Embryonic facial prominence (tissue), 1 donor: ENCODE data around the gene TMEM134.

Experiments used
- DNase-seq: peaks from one replicate; pipeline ENCODE4 v3.0.0-alpha.2; 2016; ENCODE audit errors: extremely low spot score

TMEM134 gene

DNA sequence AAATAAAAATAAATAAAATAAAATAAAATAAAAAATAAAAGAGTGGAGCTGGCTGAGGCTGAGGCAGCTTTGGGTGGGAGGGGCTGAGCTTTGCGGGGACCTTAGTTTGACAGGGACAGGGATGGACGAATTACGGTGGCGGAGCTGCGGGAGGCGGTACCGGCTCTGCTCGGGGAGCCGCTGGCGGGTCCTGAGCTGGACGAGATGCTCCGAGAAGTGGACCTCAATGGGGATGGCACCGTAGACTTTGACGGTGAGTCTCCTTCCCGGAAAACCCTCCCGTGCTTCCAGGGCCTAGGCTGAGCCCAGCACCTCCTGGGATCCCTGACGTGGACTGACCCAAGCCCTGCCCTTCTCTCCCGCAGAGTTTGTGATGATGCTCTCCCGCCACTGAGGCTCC lies 10.8 kb downstream of the TMEM134 start:
- DNase-seq: no peak

DNA sequence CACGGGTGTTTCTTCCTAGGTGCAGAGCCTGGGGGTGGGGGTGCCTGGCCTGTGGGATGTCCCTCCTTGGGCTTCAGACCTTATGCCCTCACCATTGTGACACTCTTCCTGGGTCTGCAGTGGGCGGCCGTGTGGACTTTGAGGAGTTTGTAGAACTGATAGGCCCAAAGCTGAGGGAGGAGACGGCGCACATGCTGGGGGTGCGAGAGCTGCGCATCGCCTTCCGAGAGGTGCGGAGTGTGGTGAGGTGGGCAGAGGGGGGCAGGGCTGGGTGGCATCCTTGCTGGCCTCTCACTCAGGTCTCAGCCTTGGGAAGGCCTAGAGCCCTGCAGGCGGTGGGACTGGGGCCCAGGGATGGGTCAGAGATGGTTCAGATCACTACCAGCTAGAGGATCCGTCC lies 11.6 kb downstream of the TMEM134 start:
- no peak for DNase-seq

DNA sequence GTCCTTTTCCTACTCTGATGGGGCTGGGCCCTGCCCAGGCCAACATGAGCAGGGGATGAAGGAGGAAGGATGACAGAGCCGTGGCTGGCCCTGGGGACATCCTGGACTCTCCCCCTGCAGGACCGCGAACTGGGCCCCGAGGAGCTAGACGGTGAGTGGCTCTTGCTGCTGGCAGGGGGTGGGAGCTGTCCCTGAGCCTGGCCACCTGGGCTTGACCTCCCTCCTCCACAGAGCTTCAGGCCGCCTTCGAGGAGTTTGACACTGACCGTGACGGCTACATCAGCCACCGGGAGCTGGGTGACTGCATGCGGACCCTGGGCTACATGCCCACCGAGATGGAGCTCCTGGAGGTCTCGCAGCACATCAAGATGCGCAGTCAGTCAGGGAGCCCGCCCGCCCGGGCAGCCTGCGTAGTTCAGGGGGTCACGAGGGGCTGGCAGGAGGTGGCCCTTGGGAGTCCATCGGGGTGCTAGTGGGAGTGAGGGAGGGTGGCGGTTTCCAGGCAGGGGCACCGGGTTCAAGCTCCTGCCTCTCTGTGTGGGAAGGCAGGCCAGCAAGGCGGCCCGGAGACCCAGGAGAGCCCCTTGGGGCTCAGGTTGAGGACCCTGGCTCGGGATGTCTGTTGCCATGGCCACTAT lies 12.9 kb downstream of the TMEM134 start:
- no peak for DNase-seq

DNA sequence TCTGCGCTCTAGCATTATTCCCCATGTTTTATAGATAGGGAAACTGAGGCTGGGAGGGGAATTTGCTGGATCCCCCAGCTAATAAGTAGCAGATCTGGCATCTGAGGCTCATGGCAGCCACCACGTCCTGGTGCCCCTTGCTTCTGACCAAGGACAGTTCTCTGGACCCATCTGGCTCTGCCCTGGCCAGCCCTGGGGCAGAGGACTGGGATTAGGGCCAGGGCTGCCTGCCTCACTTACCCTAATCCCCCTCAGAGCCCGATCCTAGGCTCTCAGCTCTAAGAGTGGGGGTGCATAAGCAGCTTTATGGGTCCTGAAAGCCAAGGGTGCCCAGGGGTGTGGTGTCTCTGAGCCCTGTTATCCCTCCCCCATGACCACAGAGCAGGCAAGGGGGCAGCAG lies 14.0 kb downstream of the TMEM134 start, which contains the start of gene CABP4:
Gene CABP4 (plus strand): TSS at position 301 of the 400 bp plus-strand sequence. CDS start 70 bp downstream, at position 371.
- DNase-seq: no peak

DNA sequence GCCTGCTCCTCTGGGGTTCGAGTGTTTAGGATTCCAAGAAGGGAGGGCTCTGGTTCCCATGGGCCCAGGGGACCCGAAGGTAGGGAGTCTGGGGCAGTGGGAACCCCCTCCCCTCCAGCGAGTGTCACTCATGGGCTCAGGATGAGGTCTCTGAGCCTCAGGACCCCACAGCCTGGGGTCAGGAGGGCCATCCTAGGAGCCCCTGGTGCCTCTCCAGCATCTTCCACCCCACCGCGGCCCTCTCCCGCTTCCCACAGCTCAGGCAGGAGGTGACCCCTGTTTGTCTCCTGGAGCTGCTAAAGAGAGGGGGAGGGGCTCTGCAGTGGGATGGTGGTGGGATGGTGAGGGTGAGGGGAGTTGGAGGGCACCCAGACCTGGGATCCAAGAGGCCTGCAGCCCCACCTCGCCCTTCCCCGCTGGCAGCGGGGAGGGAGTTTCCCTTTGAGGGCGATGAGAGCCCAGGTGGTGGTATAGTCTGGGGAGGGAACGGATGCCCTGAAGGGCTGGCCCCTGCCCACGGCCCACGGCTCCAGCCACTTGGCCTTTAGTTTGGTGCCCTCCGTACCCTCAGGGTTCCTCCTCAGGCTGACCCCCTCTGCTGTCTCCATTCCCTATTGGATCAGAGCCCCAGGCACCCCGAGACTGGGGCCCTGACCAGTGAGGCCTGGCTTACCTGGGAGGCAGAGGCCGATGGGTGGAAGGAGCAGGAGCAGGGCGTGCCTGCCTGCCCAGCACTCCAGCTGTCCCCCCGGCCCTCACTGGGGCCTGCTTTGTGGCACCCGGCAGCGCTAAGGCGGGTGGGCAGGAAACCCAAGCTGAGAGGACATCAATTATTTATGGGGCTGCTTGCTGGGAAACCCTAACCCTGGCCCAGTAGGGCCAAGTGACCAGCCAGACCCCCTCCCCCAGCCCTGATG lies 15.0 kb downstream of the TMEM134 start:
- DNase-seq: no peak

DNA sequence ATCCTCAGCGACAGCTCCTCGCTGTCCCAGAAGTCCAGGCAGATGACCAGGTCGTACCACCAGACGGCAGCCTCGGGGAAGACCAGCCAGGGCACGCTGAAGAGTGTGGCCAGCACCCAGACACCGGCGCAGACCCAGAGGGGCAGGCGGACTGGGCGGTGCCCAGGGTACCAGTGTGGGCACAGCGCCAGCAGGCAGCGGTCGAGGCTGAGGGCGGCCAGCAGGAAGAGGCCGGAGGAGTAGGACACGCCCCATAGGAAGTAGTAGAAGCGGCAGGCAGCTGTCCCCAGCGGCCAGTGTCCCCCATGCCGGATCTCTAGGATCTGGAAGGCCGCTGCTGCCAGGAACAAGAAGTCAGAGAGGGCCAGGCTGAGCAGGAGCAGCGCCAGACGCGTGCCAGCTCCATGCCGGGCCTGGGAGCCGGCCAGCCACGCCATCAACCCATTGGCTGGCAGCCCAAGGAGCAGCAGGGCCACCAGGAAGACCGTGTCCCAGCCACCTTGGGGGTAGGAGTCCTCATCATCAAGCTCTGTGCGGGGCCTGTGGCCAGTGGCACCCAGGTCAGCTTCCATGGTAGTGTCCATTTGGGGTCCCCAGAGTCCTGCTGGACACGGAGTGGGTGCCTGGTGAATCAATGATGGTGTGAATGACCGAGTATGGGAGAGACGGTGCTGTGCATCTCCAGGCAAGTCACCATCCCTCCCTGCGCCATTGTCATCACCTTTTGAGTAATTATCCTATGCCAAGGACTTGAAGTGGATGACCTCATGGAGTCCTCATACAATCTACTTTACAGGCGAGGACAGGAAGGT lies 16.7 kb downstream of the TMEM134 start, which contains the start of gene GPR152:
Gene GPR152 (minus strand): TSS at position 589 of the 812 bp plus-strand sequence. CDS start 5 bp downstream, at position 584.
- DNase-seq: no peak

DNA sequence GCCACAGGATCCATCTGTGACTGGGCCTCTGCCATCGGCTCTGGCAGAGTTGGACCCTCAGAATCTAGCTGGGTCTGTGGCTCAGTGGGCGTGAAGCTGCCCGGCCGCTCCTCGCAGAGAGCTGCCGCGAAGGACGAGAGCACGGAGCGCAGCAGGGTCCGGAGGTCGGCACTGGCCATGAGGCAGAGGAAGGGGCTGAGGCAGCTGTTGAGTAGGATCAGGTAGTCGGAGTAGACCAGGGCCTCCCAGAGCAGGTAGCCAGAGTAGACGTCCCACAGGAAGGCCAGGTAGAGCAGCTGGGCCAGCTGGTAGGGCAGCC lies 17.4 kb downstream of the TMEM134 start:
- no peak for DNase-seq

DNA sequence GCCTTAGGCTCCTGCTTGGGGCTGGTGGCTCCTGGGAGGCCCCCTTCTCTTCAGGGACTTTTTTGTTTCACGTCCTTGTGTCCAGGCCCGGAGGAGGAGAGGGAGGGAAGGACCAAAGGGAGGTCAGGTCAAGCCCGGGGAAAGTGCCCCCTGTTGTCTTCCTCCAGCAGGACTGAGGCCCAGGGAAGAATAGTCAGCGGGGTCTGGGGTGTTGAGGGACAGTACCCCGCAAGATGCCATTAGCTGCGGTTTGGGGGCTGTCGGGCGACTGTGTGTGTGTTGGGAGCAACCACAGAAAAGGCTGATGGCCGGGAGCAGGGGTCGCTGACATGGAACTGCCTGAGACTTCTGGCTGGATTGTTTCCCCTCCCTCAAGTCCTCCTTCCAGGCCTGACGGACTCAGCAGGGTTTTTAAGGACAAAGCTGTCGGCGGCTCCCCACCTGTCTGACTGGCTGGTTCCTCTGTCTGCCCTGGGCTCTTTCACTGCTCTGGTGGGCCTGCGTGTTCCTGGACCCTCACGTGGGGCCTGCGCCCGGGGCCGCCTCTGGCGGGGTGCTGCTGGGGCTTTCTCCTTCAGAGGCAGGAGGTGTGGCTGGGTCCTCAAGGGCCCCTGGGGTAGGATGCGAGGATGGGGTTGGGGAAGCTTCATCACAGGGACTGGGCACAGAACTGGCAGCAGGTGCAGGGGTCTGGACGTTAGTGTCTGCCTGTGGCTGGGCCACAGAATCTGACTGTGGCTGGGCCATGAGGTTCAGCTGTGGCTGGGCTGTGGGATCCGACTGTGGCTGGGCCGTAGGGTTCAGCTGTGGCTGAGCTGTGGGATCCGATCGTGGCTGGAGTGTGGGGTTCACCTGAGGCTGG lies 18.0 kb downstream of the TMEM134 start:
- DNase-seq: no peak

DNA sequence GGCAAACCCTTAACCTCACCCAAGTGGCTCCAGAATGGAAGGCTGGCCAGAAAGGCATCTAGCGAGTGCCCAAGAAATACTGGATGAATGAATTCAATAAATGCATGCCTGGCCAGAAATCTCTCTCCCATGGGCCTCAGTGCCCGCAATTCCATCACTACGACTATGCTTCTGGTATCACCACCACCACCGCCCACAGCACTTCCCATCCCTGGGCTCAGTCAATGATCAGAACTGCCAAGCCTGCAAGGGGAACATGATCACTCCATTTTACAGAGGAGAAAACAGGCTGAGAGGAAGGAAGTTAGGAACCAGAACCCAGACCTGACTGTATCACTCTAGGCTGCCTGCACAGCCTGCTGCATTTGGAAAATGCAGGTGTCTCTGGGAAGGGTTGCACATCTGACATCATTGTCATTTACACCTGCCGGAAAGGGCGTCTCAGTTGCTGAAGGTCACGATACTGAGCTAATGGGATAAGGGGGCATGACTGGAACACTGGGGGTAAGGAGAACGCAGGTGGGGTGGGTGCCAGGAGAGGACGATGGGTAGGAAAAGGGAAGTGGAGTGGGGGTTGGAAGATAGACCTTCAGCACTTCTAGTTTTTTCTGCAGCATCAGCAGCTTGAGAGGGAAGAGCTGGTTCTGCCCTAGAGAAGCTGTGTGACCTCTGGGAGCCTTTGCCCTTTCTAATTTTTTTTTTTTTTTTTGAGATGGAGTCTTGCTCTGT lies 19.8 kb downstream of the TMEM134 start:
- DNase-seq: no peak

DNA sequence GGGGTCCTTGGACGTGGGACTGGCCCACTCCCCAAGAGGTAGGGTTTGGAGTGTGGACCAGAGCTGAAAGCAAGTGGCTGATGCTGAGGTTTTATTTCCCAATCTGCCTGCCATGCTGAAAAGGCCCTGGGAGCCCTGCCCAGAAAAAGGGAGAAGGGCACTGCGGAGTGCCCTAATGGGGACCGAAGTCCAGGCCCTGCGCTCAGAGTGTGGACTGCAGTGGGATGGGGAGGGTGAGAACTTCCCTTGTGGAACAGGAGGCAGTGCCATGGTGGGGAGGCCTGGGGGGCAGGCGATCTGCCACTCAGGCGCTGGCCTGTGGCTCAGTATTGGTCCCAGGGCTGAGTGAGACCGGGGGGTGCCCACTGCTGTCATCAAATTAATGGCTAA lies 20.8 kb downstream of the TMEM134 start:
- no peak for DNase-seq

DNA sequence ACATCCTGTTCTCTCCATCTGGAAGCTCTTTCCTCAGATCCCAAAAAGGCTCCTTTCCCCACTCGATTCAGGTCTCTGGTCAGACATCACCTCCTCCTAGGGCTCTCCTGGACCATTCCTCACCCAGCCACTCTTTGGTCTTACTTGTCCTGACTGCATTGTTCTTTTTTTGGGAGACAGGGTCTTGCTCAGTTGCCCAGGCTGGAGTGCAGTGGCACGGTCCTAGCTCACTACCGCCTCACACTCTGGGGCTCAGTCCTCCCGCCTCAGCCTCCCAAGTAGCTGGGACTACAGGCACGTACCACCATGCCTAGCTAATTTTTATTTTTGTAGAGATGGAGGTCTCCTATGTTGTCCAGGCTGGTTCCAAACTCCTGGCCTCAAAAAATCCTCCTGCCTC lies 23.5 kb downstream of the TMEM134 start:
- no peak for DNase-seq

DNA sequence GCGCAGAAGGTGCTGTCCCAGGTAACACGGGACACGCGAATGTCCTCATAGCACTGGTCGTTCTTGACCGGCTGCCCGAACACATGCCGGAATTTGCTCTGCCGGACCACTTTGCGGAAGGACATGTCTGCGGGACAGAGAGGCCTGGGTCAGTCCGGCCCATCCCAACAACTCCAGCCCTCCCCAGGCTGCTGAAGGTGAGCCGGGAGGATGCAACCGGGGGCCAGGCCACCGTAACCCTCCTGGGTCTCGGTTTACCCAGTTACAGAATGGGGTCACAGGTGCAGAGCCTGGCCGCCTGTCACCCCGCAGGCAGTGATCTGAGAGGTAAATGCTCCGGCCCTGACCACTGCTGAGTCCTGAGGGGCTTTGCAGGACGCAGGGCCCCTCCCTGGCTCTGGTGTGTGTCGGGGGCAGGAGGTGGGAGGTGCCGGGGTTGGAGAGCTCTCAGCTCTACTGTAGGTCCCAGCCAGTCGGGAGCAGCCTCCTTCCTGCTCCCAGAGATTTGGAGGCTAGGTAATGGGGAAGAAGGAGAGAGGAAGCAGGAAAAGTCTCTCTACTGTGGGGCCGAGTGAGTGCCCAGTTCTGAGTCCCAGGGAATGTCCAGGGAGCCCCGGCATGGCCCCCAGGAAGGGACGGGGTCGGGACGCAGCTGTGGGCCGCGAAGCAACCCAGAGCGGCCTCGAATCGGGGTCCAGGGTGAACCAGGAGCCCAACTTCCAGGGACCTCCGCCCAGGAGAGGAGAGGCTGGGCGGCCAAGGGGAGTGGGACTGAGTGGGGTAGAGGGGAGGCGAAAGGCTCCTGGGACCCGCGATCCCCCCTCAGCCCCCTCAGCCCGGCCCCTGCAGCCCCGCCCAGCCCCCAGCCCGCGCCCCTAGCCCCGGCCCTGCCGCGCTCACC lies 26.3 kb downstream of the TMEM134 start:
- DNase-seq: no peak

DNA sequence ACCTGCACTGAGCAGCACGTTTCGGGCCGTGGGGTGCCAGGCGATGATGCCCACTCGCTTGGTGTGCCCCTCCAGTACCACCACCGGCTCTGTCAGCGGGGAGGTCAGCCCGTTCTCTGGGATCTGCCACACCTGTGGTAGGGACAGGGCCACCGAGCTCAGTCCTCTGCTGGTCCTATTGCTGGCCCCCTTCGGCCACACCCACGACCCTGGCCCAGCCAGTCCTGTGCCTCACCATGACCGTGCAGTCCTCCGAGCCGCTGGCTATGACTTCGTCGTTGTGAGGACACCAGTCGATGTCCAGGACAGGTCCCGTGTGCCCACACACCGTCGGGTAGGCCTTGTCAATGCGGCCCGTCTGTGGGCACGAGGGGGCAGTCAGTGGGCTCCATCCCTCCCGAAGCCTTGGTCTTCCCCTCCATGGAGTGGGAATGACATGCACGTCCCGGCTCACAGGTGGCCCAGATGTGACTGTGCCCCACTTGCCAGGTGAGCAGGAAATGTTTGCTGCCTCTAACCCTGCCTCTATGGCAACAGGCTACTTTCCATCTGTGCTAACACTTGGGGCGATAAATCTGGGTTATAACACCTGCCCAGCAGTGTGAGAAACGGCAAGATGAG lies 27.2 kb downstream of the TMEM134 start:
- DNase-seq: no peak

DNA sequence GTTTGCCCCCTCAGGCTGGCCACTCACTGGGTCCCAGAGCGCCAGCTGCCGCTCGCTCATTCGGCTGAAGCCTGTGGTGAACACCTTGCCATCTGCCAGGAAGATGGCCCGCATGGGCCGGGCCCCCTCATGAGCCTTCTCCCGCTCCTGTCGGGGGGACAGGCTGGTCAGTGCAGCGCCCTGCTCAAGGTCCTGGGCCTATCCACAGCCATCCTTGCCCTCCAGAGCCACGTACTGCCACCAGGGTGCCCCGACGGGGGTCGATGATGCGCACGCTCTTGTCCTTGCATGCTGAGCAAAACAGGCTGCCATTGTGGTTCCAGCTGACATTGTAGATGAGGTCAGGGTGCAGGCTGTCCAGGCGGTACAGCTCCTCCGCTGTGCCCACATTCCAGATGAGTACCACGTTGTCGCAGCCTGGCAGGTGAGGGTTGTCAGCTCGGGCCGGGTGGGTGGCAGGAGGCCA lies 27.9 kb downstream of the TMEM134 start:
- DNase-seq: no peak

DNA sequence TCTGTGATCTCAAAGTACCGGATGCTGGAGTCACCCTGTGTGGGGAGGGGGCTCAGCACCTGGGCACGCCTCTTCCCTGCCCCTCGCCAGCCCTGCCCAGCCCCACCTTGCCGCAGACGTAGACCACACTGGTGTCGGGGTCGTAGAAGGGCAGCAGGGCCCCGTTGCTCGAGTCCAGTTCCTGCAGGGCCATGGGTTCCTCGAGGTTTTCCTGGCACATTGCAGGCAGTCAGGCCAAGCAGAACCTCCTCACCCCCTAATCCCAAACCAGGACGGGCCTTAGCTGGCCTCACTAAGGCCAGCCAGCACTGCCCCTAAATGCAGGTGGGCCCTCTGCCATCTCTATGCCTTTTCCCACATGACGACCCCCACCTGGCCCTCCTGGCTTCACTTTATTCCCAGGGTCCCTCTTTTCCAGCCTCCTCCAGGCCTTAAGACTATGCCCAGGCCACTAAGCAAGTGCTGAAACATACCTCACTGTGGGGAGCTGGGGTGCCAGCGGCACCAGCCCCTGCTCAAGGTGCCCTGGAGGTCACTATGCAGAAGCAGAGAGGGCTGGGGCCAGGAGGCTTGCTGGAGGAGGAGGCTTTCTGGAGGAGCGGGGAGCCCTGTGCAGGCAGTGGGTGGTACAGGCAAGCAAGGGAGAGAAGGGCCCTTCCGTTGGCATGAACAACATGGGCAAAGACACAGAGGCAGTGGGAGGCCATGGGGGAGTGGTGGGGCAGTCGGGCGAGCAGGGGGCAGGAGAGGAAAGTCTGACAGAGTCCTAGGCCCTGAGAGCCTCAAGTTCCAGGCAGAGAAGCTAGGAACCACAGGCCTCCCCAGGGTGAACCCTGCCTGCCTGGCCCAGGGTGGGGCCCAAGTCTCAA lies 28.6 kb downstream of the TMEM134 start:
- DNase-seq: no peak

DNA sequence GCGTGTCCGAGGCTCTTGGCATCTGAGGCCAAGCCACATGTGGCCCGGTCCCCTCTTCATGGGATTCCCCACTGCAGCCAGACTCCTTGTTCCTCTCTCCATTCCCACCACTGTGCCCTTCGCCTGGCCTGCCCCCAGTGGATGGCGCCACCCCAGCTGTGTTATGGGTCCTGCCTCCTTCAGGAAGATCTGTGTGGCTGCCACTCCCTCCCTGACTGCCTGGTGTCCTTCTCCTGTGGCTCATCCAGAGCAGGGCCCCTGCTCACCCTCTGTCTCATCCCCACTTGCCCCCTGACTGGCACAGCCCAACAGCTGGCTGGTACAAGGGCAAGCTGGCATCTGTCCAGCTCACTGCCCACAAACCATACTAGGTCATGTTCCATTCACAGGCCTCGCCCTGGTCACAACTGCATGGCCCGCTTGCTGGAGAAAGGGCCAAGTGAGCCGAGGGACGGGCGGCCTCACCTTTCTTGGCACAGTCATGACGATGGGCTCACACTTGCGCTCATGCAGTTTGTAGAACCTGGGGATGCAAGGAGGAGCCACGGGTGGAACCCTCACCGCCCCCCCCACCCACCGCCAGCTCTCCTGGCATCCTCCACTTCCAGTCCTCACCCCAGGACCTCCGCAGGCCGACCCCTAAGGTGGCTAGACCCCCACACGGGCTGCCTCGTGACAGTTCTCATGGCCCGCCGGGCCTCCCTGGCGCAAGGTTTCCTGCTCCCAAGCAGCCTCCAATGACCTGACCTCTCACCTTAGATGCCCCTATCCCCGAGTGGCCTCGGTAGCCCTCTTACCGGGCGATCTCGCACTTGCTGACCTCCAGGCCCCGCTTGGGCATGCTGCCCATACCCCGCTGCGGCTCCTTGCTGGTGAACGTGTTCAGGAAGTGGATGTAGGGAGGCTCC lies 29.5 kb downstream of the TMEM134 start:
- DNase-seq: no peak
